Body of pancreas (tissue), 4 donors: ENCODE data around the gene GRIK2. TPM values are rescaled to one million over a fixed set of nuclear protein-coding genes. Genes with fewer than 3 reads are reported as not detected.

Source experiments
- ATAC-seq: fragments of 150-250 bp; one replicate; pipeline ENCODE4 v1.9.1; 2016
- DNase-seq, 4 donors: peaks; one replicate each; pipeline ENCODE4 v3.0.0-alpha.2; 2019
- H3K27ac ChIP-seq, 4 donors: fragments of 200-600 bp; sonication (generic); 1 replicate in 3 of 4; 2 replicates in 1 of 4; pipeline versions ENCODE4 v1.5.1 to v1.6.1; 2016 to 2019; ENCODE audit warnings: mild to moderate bottlenecking in 1 of 4, mixed read lengths in 1 of 4, moderate library complexity in 1 of 4
- H3K27me3 ChIP-seq, 2 donors: fragments of 200-600 bp; sonication (generic); one replicate each; pipeline ENCODE4 v1.6.0; 2016; ENCODE audit warnings: mild to moderate bottlenecking in 1 of 2
- H3K36me3 ChIP-seq, 2 donors: fragments of 200-600 bp; sonication (generic); replicated peaks in 1 of 2; 2 replicates each; pipeline ENCODE4 v1.5.1; 2016; ENCODE audit warnings: low read depth in 2 of 2; ENCODE audit not compliant: insufficient read depth in 1 of 2
- H3K4me1 ChIP-seq: fragments of 200-600 bp; sonication (generic); one replicate; pipeline ENCODE4 v1.6.0; 2016
- H3K4me3 ChIP-seq, 2 donors: fragments of 200-600 bp; sonication (generic); 1 replicate in 1 of 2; 2 replicates in 1 of 2; pipeline ENCODE4 v1.5.1; 2016 to 2019
- H3K9me3 ChIP-seq, 3 donors: fragments of 200-600 bp; sonication (generic); 1 replicate in 2 of 3; 2 replicates in 1 of 3; pipeline ENCODE4 v1.5.1; 2016
- POLR2A ChIP-seq, 3 donors: fragments of 450-650 bp; IDR thresholded peaks; one replicate each; pipeline ENCODE4 v1.6.1; 2016; ENCODE audit warnings: antibody characterized with exemption in 3 of 3, mild to moderate bottlenecking in 2 of 3
- WGBS, 2 donors: methylation state at CpG; one replicate each; pipeline ENCODE4 v1.1.5; 2017; 5-methylcytosine and 5-hydroxymethylcytosine counted together
- intact Hi-C: fragments of 100-400 bp; cut with DNase I; formaldehyde crosslinking; loops from one replicate; pipeline ENCODE4 v1.15.1; 2023
- total RNA-seq, 2 donors: library from RNA; depleted of rRNA; stranded (reverse); fragments of >200 nt; gene quantifications; one replicate each; pipeline ENCODE4 v1.1.0, GENCODE V29; 2016
- TF ChIP-seq, protein P1 (sequence below), 7 experiments: fragments of 450-650 bp in 4 of 7; fragments of 200-600 bp in 3 of 7; sonication (generic) in 3 of 7; IDR thresholded peaks; one replicate each; pipeline ENCODE4 v1.5.1; 2016 to 2019; ENCODE audit warnings: antibody characterized with exemption in 7 of 7

GRIK2 gene
- total RNA-seq, 2 donors from 2014 or later, result 0.52 to 7.9 TPM

DNA sequence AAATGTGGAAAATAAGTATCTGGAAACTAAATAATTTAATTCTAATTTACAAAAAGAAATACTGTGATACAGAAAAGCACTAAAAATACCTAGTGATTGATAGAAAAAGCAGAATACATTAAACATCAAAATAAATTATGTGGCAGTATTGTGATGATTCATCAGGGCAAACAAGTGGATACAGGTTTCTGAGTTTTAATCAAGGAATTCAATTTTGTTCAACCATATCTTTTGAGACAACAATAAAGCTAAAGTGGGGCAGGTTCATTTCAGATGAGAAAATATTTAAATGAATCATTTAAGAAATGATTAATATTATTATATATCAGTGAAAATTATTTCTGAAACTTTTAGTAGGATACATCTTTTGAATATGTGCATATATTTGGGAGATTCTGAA lies 49.8 kb downstream of the GRIK2 start:
- intact Hi-C loops, result no loop called here
- no peak for DNase-seq
- no peak overlapping the region for H3K4me3 ChIP-seq
- no peak for ATAC-seq
- no peaks in the 10 kb centered on the region for H3K36me3 ChIP-seq
- no peak overlapping the region for H3K27ac ChIP-seq
- TF ChIP-seq POLR2A (IDR thresholded peaks at IDR 0.05), result no peak
- TF ChIP-seq, protein P1, sequence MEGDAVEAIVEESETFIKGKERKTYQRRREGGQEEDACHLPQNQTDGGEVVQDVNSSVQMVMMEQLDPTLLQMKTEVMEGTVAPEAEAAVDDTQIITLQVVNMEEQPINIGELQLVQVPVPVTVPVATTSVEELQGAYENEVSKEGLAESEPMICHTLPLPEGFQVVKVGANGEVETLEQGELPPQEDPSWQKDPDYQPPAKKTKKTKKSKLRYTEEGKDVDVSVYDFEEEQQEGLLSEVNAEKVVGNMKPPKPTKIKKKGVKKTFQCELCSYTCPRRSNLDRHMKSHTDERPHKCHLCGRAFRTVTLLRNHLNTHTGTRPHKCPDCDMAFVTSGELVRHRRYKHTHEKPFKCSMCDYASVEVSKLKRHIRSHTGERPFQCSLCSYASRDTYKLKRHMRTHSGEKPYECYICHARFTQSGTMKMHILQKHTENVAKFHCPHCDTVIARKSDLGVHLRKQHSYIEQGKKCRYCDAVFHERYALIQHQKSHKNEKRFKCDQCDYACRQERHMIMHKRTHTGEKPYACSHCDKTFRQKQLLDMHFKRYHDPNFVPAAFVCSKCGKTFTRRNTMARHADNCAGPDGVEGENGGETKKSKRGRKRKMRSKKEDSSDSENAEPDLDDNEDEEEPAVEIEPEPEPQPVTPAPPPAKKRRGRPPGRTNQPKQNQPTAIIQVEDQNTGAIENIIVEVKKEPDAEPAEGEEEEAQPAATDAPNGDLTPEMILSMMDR (IDR thresholded peaks at IDR 0.05), result no peak
- H3K4me1 ChIP-seq, result no peaks in the 10 kb centered on the region
- H3K9me3 ChIP-seq, result no peaks in the 10 kb centered on the region
- no peaks in the 10 kb centered on the region for H3K27me3 ChIP-seq

DNA sequence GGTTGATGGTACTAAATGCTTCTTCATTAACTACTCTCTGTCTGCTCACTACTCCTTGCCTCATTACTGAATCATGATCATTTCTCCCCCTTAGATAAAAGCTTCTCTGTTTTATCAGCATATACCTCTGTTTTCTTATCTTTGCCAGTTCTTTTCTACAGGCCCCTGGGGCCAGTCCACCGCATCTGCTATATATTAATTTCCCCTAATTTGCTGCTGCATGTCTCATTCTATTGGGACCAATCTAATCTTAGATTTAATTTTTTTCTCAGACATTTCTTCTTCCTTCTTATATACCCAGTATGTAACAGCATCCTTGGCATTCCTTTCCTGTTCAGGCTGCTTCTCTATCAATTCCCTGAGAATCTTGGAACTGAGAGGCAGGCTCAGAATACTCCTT lies 51.2 kb downstream of the GRIK2 start:
- DNase-seq (no peak), ATAC-seq (no peak)
- intact Hi-C loops, result no loop called here
- no peaks in the 10 kb centered on the region for H3K27me3 ChIP-seq
- H3K4me3 ChIP-seq, result no peak overlapping the region
- H3K36me3 ChIP-seq, result no peaks in the 10 kb centered on the region
- no peaks in the 10 kb centered on the region for H3K9me3 ChIP-seq
- no peaks in the 10 kb centered on the region for H3K4me1 ChIP-seq
- TF ChIP-seq, protein P1 (IDR thresholded peaks at IDR 0.05), result no peak
- no peak for TF ChIP-seq POLR2A (IDR thresholded peaks at IDR 0.05)
- no peak overlapping the region for H3K27ac ChIP-seq
- WGBS, 2 donors, result 74 to 77% methylated on average over 1 of the region's 1 CpG

DNA sequence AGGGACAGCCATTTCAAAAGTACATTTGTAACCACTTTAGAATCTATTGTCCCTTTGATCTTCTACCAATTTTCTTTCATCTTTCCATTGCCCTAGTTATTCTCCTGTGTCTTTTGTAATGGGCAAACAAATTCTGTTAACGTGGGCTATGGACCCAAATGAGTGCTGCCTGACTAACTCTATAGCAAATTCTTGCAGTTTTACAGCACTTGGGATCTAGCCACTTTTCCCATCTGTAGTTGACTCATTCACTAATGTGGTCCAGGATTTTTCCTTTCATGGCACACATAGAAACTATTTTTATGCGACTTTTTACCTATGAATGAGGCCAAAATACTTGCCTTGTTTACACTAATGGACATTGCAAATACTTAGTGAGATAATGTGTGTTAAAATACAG lies 52.0 kb downstream of the GRIK2 start:
- ATAC-seq (no peak), DNase-seq (no peak)
- TF ChIP-seq, protein P1 (IDR thresholded peaks at IDR 0.05), result no peak
- no peak for TF ChIP-seq POLR2A (IDR thresholded peaks at IDR 0.05)

DNA sequence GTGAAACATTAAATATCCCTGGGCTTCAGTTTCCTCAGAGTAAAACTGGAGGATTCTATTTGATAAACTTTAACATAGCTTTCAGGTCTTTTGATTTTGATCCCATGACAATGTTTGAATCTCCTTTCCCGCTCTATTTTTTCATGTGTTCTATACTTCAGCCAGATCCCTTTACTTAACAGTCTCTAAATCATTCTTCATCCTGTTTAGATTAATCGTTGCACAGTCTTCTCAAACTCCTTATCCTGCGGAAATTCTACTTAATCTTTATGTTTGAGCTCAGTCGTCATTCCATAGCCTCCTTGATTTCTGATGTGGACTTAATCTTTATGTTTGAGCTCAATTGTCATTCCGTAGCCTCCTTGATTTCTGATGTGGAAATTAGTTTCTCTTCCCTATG lies 57.4 kb downstream of the GRIK2 start:
- ATAC-seq, result no peak

More for the DNA sequence above, 52.0 kb downstream of the GRIK2 start:
- WGBS, 2 donors, result 51 to 53% methylated on average over 2 of the region's 2 CpGs
- intact Hi-C loops, result no loop called here
- Histone ChIP-seq H3K36me3 (no peaks in the 10 kb centered on the region), H3K4me3 (no peak overlapping the region), H3K27ac (no peak overlapping the region), H3K27me3 (no peaks in the 10 kb centered on the region), H3K4me1 (no peaks in the 10 kb centered on the region), H3K9me3 (no peaks in the 10 kb centered on the region)

DNA sequence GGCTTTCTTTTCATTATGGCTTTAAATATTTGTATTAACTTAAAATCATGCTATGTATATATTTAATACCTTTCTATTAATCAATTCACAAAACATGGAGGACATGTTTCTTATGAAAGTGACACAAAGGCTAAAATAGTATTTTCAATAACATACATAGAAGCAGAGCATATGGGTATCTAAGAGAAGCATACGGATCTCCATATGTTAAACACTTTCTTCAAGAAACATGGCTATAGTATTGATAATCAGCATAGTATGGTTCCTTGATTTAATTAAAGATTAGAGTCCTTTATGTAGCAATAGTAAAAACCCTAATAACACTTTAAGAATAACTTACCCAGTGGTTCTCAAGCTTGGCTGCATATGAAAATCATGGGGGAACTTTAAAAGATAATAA lies 58.5 kb downstream of the GRIK2 start:
- Histone ChIP-seq H3K4me1 (no peaks in the 10 kb centered on the region), H3K36me3 (no peaks in the 10 kb centered on the region), H3K9me3 (no peaks in the 10 kb centered on the region), H3K4me3 (no peak overlapping the region), H3K27ac (no peak overlapping the region), H3K27me3 (no peaks in the 10 kb centered on the region)
- TF ChIP-seq, protein P1 (IDR thresholded peaks at IDR 0.05), result no peak
- no peak for TF ChIP-seq POLR2A (IDR thresholded peaks at IDR 0.05)
- no peak for ATAC-seq
- intact Hi-C loops, result no loop called here
- no peak for DNase-seq
- WGBS, 2 donors, result 83 to 85% methylated on average over 1 of the region's 1 CpG

More for the DNA sequence above, 57.4 kb downstream of the GRIK2 start:
- no peak for DNase-seq
- Histone ChIP-seq H3K27me3 (no peaks in the 10 kb centered on the region), H3K36me3 (no peaks in the 10 kb centered on the region), H3K9me3 (no peaks in the 10 kb centered on the region), H3K4me1 (no peaks in the 10 kb centered on the region), H3K27ac (no peak overlapping the region), H3K4me3 (no peak overlapping the region)
- TF ChIP-seq, protein P1 (IDR thresholded peaks at IDR 0.05), result no peak
- TF ChIP-seq POLR2A (IDR thresholded peaks at IDR 0.05), result no peak
- 67 to 70% methylated on average over 5 of the region's 5 CpGs for WGBS, 2 donors
- intact Hi-C loops, result no loop called here
